Fibroblast of lung (primary cell): ENCODE data around the gene DHX35.

Experiments used
- EZH2 ChIP-seq: IDR thresholded peaks from 2 replicates; pipeline ENCODE4 v1.5.1; 2012; ENCODE audit warnings: low read length, control low read depth, mild to moderate bottlenecking; ENCODE audit errors: missing control alignments
- TF ChIP-seq, protein P1 (sequence below), 2 donors: IDR thresholded peaks in 1 of 2; conservative IDR thresholded peaks in 1 of 2; 1 replicate in 1 of 2; 2 replicates in 1 of 2; pipeline ENCODE4 v1.5.1; 2011 to 2012; ENCODE audit warnings: low read length in 2 of 2, control low read depth in 1 of 2, inconsistent platforms in 1 of 2, low read depth in 1 of 2, mild to moderate bottlenecking in 1 of 2

- TF ChIP-seq, protein P1, sequence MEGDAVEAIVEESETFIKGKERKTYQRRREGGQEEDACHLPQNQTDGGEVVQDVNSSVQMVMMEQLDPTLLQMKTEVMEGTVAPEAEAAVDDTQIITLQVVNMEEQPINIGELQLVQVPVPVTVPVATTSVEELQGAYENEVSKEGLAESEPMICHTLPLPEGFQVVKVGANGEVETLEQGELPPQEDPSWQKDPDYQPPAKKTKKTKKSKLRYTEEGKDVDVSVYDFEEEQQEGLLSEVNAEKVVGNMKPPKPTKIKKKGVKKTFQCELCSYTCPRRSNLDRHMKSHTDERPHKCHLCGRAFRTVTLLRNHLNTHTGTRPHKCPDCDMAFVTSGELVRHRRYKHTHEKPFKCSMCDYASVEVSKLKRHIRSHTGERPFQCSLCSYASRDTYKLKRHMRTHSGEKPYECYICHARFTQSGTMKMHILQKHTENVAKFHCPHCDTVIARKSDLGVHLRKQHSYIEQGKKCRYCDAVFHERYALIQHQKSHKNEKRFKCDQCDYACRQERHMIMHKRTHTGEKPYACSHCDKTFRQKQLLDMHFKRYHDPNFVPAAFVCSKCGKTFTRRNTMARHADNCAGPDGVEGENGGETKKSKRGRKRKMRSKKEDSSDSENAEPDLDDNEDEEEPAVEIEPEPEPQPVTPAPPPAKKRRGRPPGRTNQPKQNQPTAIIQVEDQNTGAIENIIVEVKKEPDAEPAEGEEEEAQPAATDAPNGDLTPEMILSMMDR (conservative IDR thresholded peaks at IDR 0.05 in 1 of 2, IDR thresholded peaks at IDR 0.05 in 1 of 2; ENCODE audit: low read depth in 1 of 2, low read length in 2 of 2) = no peak
- no peak for TF ChIP-seq EZH2
Measured at GRCh38 chr20:38968090-38968489, 5.9 kb downstream of the DHX35 start.
